SK-N-SH (cell line): Measurements from ENCODE around the gene HLA-DPB1.

Source experiments
- CTCF ChIP-seq: fragments of 200-600 bp; sonication (generic); IDR thresholded peaks from 2 replicates; pipeline ENCODE4 v1.6.1; 2017; ENCODE audit warnings: antibody characterized with exemption, mild to moderate bottlenecking, moderate library complexity
- EP300 ChIP-seq, 2 experiments: IDR thresholded peaks; 2 replicates each; pipeline versions ENCODE4 v1.4.0 to v1.6.1; 2012; ENCODE audit warnings: borderline replicate concordance in 1 of 2, low read depth in 1 of 2, low read length in 1 of 2
- EZH2phosphoT487 ChIP-seq: fragments of 200-600 bp; sonication (generic); IDR thresholded peaks from 2 replicates; pipeline ENCODE4 v1.6.1; 2017; ENCODE audit warnings: low read depth, mixed run types, mild to moderate bottlenecking, antibody characterized with exemption, moderate library complexity, borderline replicate concordance

GRCh38 chr6:33082702-33083101 lies 6.9 kb downstream of the HLA-DPB1 start:
- TF ChIP-seq EP300 (IDR thresholded peaks at IDR 0.05; ENCODE audit: borderline replicate concordance in 1 of 2, low read depth in 1 of 2, low read length in 1 of 2) (no peak), EZH2phosphoT487 (no peak), CTCF (peak; percentile 37)
